ENCODE measurements around the gene LCN12. TPM values are rescaled to one million over a fixed set of nuclear protein-coding genes. Genes with fewer than 3 reads are reported as not detected.

The LCN12 gene
- total RNA-seq, 4 donors from 2014 or later = not detected

DNA sequence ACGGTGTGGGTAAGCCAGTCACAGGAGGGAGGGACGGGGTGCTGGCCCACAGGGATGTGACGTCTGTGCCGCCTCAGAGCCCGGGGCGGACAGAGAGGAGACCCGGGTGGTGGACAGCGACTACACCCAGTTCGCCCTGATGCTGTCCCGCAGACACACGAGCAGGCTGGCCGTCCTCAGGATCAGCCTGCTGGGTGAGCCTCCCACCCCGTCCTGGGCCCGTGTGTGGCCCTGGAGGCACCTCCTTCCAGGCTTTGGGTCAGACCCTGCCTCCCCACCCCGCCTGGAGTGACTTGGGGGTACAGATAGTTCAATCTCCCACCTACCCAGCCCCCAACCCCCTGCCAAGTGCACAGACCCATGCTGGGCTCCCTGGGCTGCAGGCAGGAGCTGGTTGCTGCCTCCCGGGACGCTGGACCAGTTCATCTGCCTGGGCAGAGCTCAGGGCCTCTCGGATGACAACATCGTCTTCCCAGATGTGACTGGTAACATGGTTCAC, 1.7 kb downstream of the LCN12 start:
- no peaks in the 10 kb centered on the region for H3K27me3 ChIP-seq
- 73% methylated on average over 3 of the region's 19 CpGs; no CpG with 5 or more reads in 1 of the 2 donors for whole genome bisulfite sequencing, 2 donors

DNA sequence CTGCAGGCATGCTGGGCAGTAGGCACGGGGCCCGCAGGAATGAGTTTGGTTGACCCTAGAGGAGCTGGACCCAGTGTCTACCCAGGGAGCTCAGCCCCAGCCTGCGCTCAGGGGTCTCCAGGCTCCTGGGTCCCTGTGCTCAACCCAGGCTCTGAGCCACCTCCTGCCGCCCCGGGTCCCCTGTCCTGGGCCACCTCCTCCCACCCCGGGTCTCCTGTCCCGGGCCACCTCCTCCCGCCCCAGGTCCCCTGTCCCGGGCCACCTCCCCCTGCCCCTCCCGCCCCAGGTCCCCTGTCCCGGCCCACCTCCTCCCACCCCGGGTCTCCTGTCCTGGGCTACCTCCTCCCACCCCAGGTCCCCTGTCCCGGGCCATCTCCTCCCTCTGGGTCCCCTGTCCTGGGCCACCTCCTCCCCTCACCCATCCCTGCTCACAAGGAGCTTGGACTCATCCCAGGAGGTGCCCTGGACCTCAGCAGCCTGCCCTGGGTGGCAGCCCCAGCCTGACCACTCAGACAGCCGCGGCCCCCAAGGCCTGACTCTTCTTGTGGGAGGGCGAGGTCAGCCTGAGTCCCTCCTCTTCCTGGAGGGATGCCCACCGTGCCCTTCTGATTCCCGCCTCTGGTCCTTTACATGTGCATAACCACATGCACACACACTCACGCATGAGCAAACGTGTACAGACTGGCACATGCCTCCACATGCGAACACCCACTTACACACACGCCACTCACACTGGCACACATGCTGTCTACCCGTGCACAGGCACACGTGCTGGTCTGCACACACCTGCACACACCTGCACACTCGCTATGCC, 2.4 kb downstream of the LCN12 start:
- Histone ChIP-seq H3K4me1 (peaks cover 7 to 13% (median 8%) of the 10 kb centered on the region in 3 donors), H3K36me3 (no peaks in the 10 kb centered on the region), H3K9me3 (no peaks in the 10 kb centered on the region), H3K27me3 (no peaks in the 10 kb centered on the region), H3K4me3 (no peak overlapping the region), H3K27ac (no peak overlapping the region)
- intact Hi-C loops (cut with DNase I) = no loop called here
- DNase-seq = no peak
- TF ChIP-seq, protein P1, sequence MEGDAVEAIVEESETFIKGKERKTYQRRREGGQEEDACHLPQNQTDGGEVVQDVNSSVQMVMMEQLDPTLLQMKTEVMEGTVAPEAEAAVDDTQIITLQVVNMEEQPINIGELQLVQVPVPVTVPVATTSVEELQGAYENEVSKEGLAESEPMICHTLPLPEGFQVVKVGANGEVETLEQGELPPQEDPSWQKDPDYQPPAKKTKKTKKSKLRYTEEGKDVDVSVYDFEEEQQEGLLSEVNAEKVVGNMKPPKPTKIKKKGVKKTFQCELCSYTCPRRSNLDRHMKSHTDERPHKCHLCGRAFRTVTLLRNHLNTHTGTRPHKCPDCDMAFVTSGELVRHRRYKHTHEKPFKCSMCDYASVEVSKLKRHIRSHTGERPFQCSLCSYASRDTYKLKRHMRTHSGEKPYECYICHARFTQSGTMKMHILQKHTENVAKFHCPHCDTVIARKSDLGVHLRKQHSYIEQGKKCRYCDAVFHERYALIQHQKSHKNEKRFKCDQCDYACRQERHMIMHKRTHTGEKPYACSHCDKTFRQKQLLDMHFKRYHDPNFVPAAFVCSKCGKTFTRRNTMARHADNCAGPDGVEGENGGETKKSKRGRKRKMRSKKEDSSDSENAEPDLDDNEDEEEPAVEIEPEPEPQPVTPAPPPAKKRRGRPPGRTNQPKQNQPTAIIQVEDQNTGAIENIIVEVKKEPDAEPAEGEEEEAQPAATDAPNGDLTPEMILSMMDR (IDR thresholded peaks at IDR 0.05) = no peak
- no peak for TF ChIP-seq POLR2A (IDR thresholded peaks at IDR 0.05)
- WGBS, 2 donors = 69 to 84% methylated on average over 14 to 16 of the region's 25 CpGs

More for the DNA sequence above, 1.7 kb downstream of the LCN12 start:
- H3K36me3 ChIP-seq = no peaks in the 10 kb centered on the region
- no peak overlapping the region for H3K27ac ChIP-seq
- no peak for DNase-seq
- no peaks in the 10 kb centered on the region for H3K9me3 ChIP-seq
- TF ChIP-seq, protein P1 (IDR thresholded peaks at IDR 0.05) = no peak
- TF ChIP-seq POLR2A (IDR thresholded peaks at IDR 0.05) = no peak
- intact Hi-C loops (cut with DNase I) = no loop called here
- no peak overlapping the region for H3K4me3 ChIP-seq
- peaks cover 13 to 20% (median 14%) of the 10 kb centered on the region in 3 donors for H3K4me1 ChIP-seq

DNA sequence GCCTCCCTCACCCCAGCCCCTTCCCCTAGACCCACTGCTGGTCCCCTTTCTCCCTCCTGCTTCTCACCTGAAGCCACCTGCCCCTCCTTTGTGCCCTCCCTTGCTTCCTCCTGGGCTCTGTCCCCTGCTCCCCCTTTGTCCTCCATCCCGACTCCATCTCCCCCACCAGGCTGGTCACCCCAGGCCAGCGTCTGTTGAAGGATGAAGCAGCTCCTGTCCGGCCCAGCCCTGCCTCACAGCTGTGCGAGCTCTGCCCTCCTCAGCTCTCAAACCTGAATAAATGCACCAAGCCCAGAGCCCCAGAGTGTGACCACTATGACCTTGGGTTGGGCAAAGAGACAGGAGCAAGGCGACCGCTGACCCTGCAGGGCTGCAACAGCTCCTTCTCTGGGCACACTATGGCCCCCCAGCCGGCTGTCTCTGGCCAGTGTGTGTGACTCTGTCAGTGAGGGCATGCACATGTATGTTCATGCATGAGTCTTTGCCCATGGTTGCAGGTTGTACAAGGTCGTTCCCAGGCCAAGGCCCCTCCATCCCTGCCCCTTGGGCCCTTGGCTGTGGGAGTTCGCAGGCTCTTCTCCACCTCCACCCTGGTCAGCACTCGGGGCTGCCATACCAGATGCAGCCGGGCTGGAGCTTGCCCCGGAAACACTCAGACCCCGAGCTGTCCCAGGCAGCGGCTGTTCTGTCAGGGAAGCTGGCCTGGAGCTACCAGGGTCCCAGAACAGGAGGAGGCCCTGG, 3.3 kb downstream of the LCN12 start:
- intact Hi-C loops (cut with DNase I) = no loop called here
- no peaks in the 10 kb centered on the region for H3K36me3 ChIP-seq
- no peaks in the 10 kb centered on the region for H3K27me3 ChIP-seq
- no peak overlapping the region for H3K4me3 ChIP-seq
- H3K9me3 ChIP-seq = no peaks in the 10 kb centered on the region
- H3K27ac ChIP-seq = no peak overlapping the region
- TF ChIP-seq, protein P1 (IDR thresholded peaks at IDR 0.05) = no peak
- no peak for TF ChIP-seq POLR2A (IDR thresholded peaks at IDR 0.05)
- no peak for DNase-seq
- peaks cover 4 to 7% (median 4%) of the 10 kb centered on the region in 3 donors for H3K4me1 ChIP-seq
- 77 to 90% methylated on average over 3 to 6 of the region's 14 CpGs for WGBS, 2 donors

DNA sequence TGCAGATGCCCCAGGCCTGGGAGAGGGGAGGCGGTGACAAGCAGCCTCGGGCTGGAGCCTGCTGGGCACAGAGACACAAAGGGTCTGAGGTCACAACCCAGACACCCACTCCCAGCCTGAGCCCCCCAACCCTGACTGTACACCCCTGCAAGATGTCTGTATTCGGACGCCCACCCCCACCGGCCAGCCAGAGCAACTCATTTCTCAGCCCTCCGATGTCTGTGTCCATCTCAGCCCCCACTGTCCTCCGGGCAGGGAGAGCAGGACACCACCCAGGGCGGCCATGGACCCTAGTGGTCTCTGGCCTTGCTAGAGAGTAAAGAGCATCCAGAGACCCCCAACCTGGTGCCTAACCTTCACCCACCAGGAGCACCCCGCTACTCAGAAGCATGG, 3.9 kb downstream of the LCN12 start:
- H3K4me3 ChIP-seq = no peak overlapping the region
- WGBS, 2 donors = 100% methylated on average over 5 of the region's 9 CpGs; no CpG with 5 or more reads in 1 of the 2 donors
- H3K36me3 ChIP-seq = no peaks in the 10 kb centered on the region
- TF ChIP-seq POLR2A (IDR thresholded peaks at IDR 0.05) = no peak
- TF ChIP-seq, protein P1 (IDR thresholded peaks at IDR 0.05) = no peak
- H3K4me1 ChIP-seq = peaks cover 2 to 5% (median 2%) of the 10 kb centered on the region in 3 donors
- no peaks in the 10 kb centered on the region for H3K27me3 ChIP-seq
- no peaks in the 10 kb centered on the region for H3K9me3 ChIP-seq
- DNase-seq = no peak
- intact Hi-C loops (cut with DNase I) = no loop called here
- no peak overlapping the region for H3K27ac ChIP-seq

DNA sequence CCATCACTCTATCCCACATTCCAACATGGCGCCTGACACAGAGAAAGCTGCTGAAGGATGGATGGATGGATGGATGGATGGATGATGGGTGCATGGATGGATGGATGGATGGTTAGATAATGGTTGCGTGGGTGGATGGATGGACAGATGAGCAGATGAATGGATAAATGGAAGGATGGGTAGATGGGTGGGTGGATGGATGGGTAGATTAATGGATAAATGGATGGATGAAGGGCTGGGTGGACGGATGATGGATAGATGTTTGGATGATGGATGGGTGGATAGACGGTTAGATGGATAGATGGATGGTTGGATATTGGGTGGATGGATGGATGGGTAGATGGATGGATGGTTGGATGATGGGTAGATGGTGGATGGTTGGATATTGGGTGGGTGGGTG, 4.5 kb downstream of the LCN12 start:
- no peaks in the 10 kb centered on the region for H3K36me3 ChIP-seq
- no peak overlapping the region for H3K4me3 ChIP-seq
- no peaks in the 10 kb centered on the region for H3K9me3 ChIP-seq
- no peaks in the 10 kb centered on the region for H3K27me3 ChIP-seq
- peaks cover 8 to 10% (median 8%) of the 10 kb centered on the region in 3 donors for H3K4me1 ChIP-seq
- intact Hi-C loops (cut with DNase I) = no loop called here
- TF ChIP-seq, protein P1 (IDR thresholded peaks at IDR 0.05) = no peak
- no peak for TF ChIP-seq POLR2A (IDR thresholded peaks at IDR 0.05)
- H3K27ac ChIP-seq = no peak overlapping the region
- WGBS, 2 donors = 94 to 95% methylated on average over 4 of the region's 4 CpGs
- no peak for DNase-seq

Measured in esophagus squamous epithelium (tissue), 5 donors.